ENCODE data around the gene RHCE. TPM values are rescaled to one million over a fixed set of nuclear protein-coding genes. Genes with fewer than 3 reads are reported as not detected.
"Not testable (repeated sequence)": the region's sequence is repeated elsewhere in the genome, so short reads cannot be mapped to it uniquely, and the experiment has no call there.

RHCE gene
- total RNA-seq, 2 donors from 2014 or later = 0.27 to 0.32 TPM

DNA sequence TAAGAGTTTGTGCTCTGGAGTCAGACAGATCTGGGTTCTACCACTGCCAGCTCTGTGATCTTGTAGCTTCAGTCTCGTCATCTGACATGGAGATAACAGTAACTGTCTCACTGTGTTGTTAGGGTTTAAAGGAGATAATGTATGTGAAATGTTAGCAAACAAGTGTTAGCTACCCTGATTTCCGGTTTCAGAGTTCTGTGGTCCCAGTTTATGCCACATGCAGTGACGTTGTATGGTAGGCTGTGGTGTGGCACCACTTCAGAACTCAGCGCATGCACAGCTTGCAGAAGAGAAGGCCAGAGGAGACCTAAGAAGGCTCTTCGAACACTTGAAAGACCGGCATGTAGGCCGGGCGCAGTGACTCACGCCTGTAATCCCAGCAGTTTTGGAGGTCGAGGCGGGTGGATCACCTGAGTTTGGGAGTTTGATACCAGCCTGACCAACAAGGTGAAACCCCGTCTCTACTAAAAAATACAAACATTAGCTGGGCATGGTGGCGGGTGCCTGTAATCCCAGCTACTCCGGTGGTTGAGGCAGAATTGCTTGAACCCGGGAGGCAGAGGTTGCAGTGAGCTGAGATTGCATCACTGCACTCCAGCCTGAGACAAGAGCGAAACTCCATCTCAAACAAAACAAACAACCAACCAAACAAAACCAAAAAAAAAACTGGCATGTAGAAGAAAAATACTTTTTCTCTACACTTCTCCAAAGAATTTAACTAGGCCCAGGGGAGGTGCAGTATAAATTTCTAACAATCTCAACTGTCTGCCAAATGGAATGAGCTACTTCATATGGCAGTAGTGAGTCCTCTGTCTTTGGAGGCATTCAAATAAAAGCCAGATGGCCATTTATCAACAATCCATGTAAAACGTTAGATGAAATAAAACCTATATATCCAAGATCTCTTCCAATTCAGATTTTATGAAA, 92.5 kb downstream of the RHCE start:
- H3K9me3 ChIP-seq; intact Hi-C loops (cut with DNase I); H3K9ac ChIP-seq (ENCODE audit: low read depth in 2 of 2, low read length in 2 of 2); H3K36me3 ChIP-seq; H3K27ac ChIP-seq; DNase-seq; H3K27me3 ChIP-seq; H3K4me1 ChIP-seq; H3K4me3 ChIP-seq: not testable (repeated sequence)

GRCh38 chr1:25324407-25324806, 96.2 kb downstream of the RHCE start:
- intact Hi-C loops (cut with DNase I); H3K27me3 ChIP-seq: not testable (repeated sequence)

DNA sequence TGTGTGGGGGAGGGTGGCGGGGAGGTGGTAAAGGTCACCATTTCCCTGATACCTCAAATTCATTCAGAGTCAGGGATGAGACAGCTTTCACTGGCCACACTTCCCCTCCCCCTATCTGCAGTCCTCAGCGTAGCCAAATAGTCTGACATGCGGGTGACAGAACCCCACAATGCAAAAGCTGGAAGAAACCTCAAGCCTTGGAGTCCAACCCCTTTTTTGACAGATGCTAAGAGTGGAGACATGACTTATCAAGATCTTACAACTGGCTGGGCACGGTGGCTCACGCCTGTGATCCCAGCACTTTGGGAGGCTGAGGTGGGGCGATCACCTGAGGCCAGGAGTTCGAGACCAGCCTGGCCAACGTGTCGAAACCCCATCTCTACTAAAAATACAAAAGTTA, 98.5 kb downstream of the RHCE start:
- H3K9ac ChIP-seq (ENCODE audit: low read depth in 2 of 2, low read length in 2 of 2); intact Hi-C loops (cut with DNase I); H3K27me3 ChIP-seq; H3K4me3 ChIP-seq; H3K27ac ChIP-seq; H3K36me3 ChIP-seq; H3K9me3 ChIP-seq; H3K4me1 ChIP-seq; DNase-seq: not testable (repeated sequence)

More at GRCh38 chr1:25324407-25324806, 96.2 kb downstream of the RHCE start:
- DNase-seq; H3K4me3 ChIP-seq; H3K9me3 ChIP-seq; H3K27ac ChIP-seq; H3K4me1 ChIP-seq; H3K36me3 ChIP-seq; H3K9ac ChIP-seq (ENCODE audit: low read depth in 2 of 2, low read length in 2 of 2): not testable (repeated sequence)

DNA sequence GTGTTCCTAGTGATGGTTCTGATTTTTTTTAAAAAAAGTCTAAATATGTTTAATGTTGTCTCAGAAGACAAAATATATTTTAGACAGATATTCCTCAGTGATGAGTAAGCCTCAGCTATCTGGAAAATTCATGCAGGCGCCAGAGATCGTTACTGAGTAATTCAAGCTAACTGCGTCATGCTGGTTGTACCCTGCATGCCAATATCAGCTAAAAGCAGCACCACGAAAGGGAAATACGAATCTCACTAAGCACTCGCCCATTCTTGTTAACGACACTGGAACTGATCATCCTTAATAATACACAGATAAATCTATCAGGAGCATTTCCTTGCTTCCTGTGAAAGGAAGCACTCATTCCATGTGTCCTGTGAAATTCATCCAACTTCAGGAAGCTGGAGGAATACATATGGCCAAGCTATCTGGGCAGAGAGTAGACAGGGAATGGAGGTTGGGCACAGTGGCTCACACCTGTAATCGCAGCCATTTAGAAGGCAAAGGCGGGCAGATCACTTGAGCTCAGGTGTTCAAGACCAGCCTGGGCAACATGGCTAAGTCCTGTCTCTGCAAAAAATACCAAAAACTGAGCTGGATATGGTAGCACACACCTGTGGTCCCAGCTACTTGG, 100.2 kb downstream of the RHCE start:
- H3K4me1 ChIP-seq; intact Hi-C loops (cut with DNase I); H3K27ac ChIP-seq; H3K27me3 ChIP-seq; H3K36me3 ChIP-seq; H3K4me3 ChIP-seq; DNase-seq; H3K9ac ChIP-seq (ENCODE audit: low read depth in 2 of 2, low read length in 2 of 2); H3K9me3 ChIP-seq: not testable (repeated sequence)

DNA sequence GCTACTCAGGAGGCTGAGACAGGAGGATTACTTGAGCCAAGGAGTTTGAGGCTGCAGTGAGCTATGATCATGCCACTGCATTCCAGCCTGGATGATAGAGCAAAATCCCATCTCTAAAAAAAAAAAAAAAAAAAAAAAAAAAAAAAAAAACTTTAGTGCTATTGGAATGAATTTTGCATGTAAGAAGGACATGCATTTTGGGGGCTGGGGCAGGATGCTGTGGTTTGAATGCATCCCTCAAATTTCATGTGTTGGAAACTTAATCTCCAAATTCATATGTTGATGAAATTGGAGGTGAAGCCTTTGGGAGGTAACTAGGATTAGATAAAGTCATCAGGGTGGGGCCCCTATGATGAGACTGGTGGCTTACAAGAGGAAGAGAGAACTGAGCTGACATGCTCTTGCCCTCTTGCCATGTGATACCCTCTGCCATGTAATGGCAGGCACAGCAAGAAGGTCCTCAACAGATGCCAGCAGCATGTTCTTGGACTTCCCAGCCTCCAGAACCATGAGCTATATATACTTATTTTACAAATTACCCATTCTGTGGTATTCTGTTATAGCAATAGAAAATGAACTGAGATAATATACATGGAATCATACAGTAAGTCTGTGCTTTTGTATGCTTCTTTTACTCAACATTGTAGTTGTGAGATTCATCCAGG, 107.7 kb downstream of the RHCE start:
- intact Hi-C loops (cut with DNase I); H3K9me3 ChIP-seq; H3K36me3 ChIP-seq; H3K27me3 ChIP-seq; DNase-seq; H3K4me1 ChIP-seq; H3K27ac ChIP-seq; H3K4me3 ChIP-seq; H3K9ac ChIP-seq (ENCODE audit: low read depth in 2 of 2, low read length in 2 of 2): not testable (repeated sequence)

Other genes with a start within 250 kb of the RHCE start
- 10 to 100 TPM; 38.8 to 60.8 TPM for gene SYF2, start 188.3 kb downstream of the RHCE start, total RNA-seq
- gene RSRP1, start 173.4 kb downstream of the RHCE start, total RNA-seq = 100 to 1,000 TPM; 129 to 137 TPM
- gene RHD, start 148.3 kb downstream of the RHCE start, total RNA-seq = under 1 TPM in 1 of 2 donors, not detected in 1; 0.10 TPM
- 100 to 1,000 TPM; 113 to 126 TPM for gene TMEM50A, start 82.5 kb downstream of the RHCE start, total RNA-seq
- 10 to 100 TPM; 17.7 to 28.2 TPM for gene MACO1, start 10.1 kb upstream of the RHCE start, total RNA-seq
- gene LDLRAP1, start 122.8 kb upstream of the RHCE start, total RNA-seq = 10 to 100 TPM; 35.7 to 40.1 TPM
- 1 to 10 TPM; 2.7 to 4.3 TPM for gene MAN1C1, start 196.0 kb upstream of the RHCE start, total RNA-seq

Measured in colonic mucosa (tissue), 4 donors.